Activated T-helper 1 cell treated with anti-CD3 and anti-CD28 coated beads, Interleukin-12 subunit alpha, Interleukin-12 subunit beta, Interleukin-2, Interleukin-4 antibody, amounts not matched to agents 30 ng/mL and 10 ng/mL and 1 ng/mL, durations not matched to agents 14 hours and 24 hours and 36 hours (primary cell): ENCODE data around the gene DNAJC11. TPM values are rescaled to one million over a fixed set of nuclear protein-coding genes. Genes with fewer than 3 reads are reported as not detected.
A peak's percentile ranks its signal among the peaks of the same experiment; 100 is the strongest.

Experiments
- DNase-seq: peaks from one replicate; pipeline ENCODE4 v3.0.0; 2021; ENCODE audit warnings: low spot score
- H3K27ac Mint-ChIP-seq: one replicate; pipeline ENCODE4 v1.8.0; 2021; ENCODE audit warnings: mild to moderate bottlenecking, mixed read lengths
- H3K27me3 Mint-ChIP-seq: one replicate; pipeline ENCODE4 v1.8.0; 2022; ENCODE audit warnings: mild to moderate bottlenecking, moderate library complexity, mixed read lengths; ENCODE audit not compliant: insufficient read depth
- H3K36me3 Mint-ChIP-seq: one replicate; pipeline ENCODE4 v1.8.0; 2021; ENCODE audit warnings: low read depth, mixed read lengths
- H3K4me1 Mint-ChIP-seq: one replicate; pipeline ENCODE4 v1.8.0; 2021; ENCODE audit warnings: low read depth, mixed read lengths
- H3K4me3 Mint-ChIP-seq: one replicate; pipeline ENCODE4 v1.8.0; 2021; ENCODE audit warnings: mild to moderate bottlenecking, moderate library complexity, mixed read lengths
- H3K9me3 Mint-ChIP-seq: one replicate; pipeline ENCODE4 v1.8.0; 2021; ENCODE audit warnings: mixed read lengths
- intact Hi-C: fragments of 100-400 bp; cut with micrococcal nuclease; formaldehyde crosslinking; loops from one replicate; pipeline ENCODE4 v1.15.1; 2024
- total RNA-seq: library from RNA; stranded (reverse); gene quantifications from 2 replicates; pipeline ENCODE4 v1.2.3, GENCODE V29; 2022

Gene DNAJC11
- total RNA-seq, 1 donor from 2014 or later = 81.4 TPM

- intact Hi-C loops = loop anchor here (1.0 to 5.0 kb wide), 6 partner anchors 12 to 133 kb away; partner anchors contain the start of genes DNAJC11, NOL9, PHF13 and PLEKHG5
- Mint-ChIP-seq H3K27me3 (no peaks in the 10 kb centered on the region), H3K4me1 (peaks cover 24% of the 10 kb centered on the region), H3K9me3 (no peaks in the 10 kb centered on the region), H3K4me3 (peak within 1 kb of the TSS; percentile 96), H3K36me3 (peaks cover 32% of the 10 kb centered on the region), H3K27ac (peak within 1 kb of the TSS; percentile 86)
- peak; percentile 79 for DNase-seq
These were observed 76.7 kb downstream of the DNAJC11 start, which contains the start of gene THAP3 for GRCh38 chr1:6624710-6625583. TSS of gene THAP3 (plus strand) at chr1:6624868. CDS start at chr1:6625219, 351 bp downstream.

- no peaks in the 10 kb centered on the region for H3K9me3 Mint-ChIP-seq
- no peak overlapping the region for H3K27ac Mint-ChIP-seq
- no peaks in the 10 kb centered on the region for H3K27me3 Mint-ChIP-seq
- peaks cover 24% of the 10 kb centered on the region for H3K4me1 Mint-ChIP-seq
- no peak overlapping the region for H3K4me3 Mint-ChIP-seq
- DNase-seq = no peak
- intact Hi-C loops = no loop called here
- peaks cover 32% of the 10 kb centered on the region for H3K36me3 Mint-ChIP-seq
These were observed 78.2 kb downstream of the DNAJC11 start for GRCh38 chr1:6623269-6623965.

- intact Hi-C loops = no loop called here
- DNase-seq = no peak
- Mint-ChIP-seq H3K27me3 (no peaks in the 10 kb centered on the region), H3K27ac (no peak overlapping the region), H3K36me3 (peaks cover 31% of the 10 kb centered on the region), H3K4me3 (no peak overlapping the region), H3K4me1 (peaks cover 20% of the 10 kb centered on the region), H3K9me3 (no peaks in the 10 kb centered on the region)
These were observed 79.0 kb downstream of the DNAJC11 start for GRCh38 chr1:6622396-6623152.

GRCh38 chr1:6621429-6622391 is 79.9 kb downstream of the DNAJC11 start:
- Mint-ChIP-seq H3K4me1 (peaks cover 16% of the 10 kb centered on the region), H3K4me3 (no peak overlapping the region), H3K27me3 (no peaks in the 10 kb centered on the region), H3K9me3 (no peaks in the 10 kb centered on the region), H3K27ac (no peak overlapping the region), H3K36me3 (peaks cover 29% of the 10 kb centered on the region)
- intact Hi-C loops = no loop called here
- no peak for DNase-seq

GRCh38 chr1:6619045-6619444 is 82.6 kb downstream of the DNAJC11 start:
- peaks cover 12% of the 10 kb centered on the region for H3K4me1 Mint-ChIP-seq
- no peak overlapping the region for H3K27ac Mint-ChIP-seq
- DNase-seq = no peak
- H3K36me3 Mint-ChIP-seq = peaks cover 31% of the 10 kb centered on the region
- no peak overlapping the region for H3K4me3 Mint-ChIP-seq
- H3K27me3 Mint-ChIP-seq = no peaks in the 10 kb centered on the region
- H3K9me3 Mint-ChIP-seq = no peaks in the 10 kb centered on the region
- intact Hi-C loops = no loop called here

- no peaks in the 10 kb centered on the region for H3K27me3 Mint-ChIP-seq
- intact Hi-C loops = no loop called here
These were observed 86.5 kb downstream of the DNAJC11 start for GRCh38 chr1:6614929-6615785.

GRCh38 chr1:6614019-6614928 is 87.3 kb downstream of the DNAJC11 start:
- H3K4me3 Mint-ChIP-seq = peak overlapping the region; percentile 80
- H3K27ac Mint-ChIP-seq = peak overlapping the region; percentile 44
- intact Hi-C loops = no loop called here
- H3K4me1 Mint-ChIP-seq = peaks cover 24% of the 10 kb centered on the region
- H3K36me3 Mint-ChIP-seq = peaks cover 11% of the 10 kb centered on the region
- peak; percentile 62 for DNase-seq
- peaks cover 4% of the 10 kb centered on the region for H3K27me3 Mint-ChIP-seq
- no peaks in the 10 kb centered on the region for H3K9me3 Mint-ChIP-seq

More at GRCh38 chr1:6614929-6615785, 86.5 kb downstream of the DNAJC11 start:
- H3K9me3 Mint-ChIP-seq = no peaks in the 10 kb centered on the region
- DNase-seq = no peak
- H3K4me1 Mint-ChIP-seq = peaks cover 24% of the 10 kb centered on the region
- H3K4me3 Mint-ChIP-seq = peak overlapping the region; percentile 83
- peaks cover 14% of the 10 kb centered on the region for H3K36me3 Mint-ChIP-seq
- peak overlapping the region; percentile 76 for H3K27ac Mint-ChIP-seq

- peak; percentile 99 for DNase-seq
- peaks cover 4% of the 10 kb centered on the region for H3K27me3 Mint-ChIP-seq
- peaks cover 24% of the 10 kb centered on the region for H3K4me1 Mint-ChIP-seq
These were observed 88.1 kb downstream of the DNAJC11 start, which contains the start of gene PHF13 for GRCh38 chr1:6613361-6614018. TSS of gene PHF13 (plus strand) at chr1:6613731. CDS start at chr1:6614067, 336 bp downstream.

GRCh38 chr1:6612641-6613360 is 88.8 kb downstream of the DNAJC11 start:
- intact Hi-C loops = loop anchor here (1.0 kb wide), 5 partner anchors 10 to 88 kb away; partner anchors contain the start of genes DNAJC11, KLHL21, NOL9 and ZBTB48
- Mint-ChIP-seq H3K4me1 (peaks cover 24% of the 10 kb centered on the region), H3K9me3 (no peaks in the 10 kb centered on the region), H3K4me3 (peak overlapping the region; percentile 85), H3K36me3 (peaks cover 6% of the 10 kb centered on the region), H3K27me3 (peaks cover 7% of the 10 kb centered on the region), H3K27ac (peak overlapping the region; percentile 75)
- DNase-seq = no peak

More at GRCh38 chr1:6613361-6614018, 88.1 kb downstream of the DNAJC11 start, which contains the start of gene PHF13:
- H3K36me3 Mint-ChIP-seq = peaks cover 7% of the 10 kb centered on the region
- H3K4me3 Mint-ChIP-seq = peak within 1 kb of the TSS; percentile 85
- intact Hi-C loops = loop anchor here (1.0 kb wide), 5 partner anchors 11 to 88 kb away; partner anchors contain the start of genes DNAJC11, KLHL21, NOL9 and ZBTB48
- peak within 1 kb of the TSS; percentile 82 for H3K27ac Mint-ChIP-seq
- no peaks in the 10 kb centered on the region for H3K9me3 Mint-ChIP-seq
